GM12878 (cell line): ENCODE measurements around the gene SMG5. TPM values are rescaled to one million over a fixed set of nuclear protein-coding genes. Genes with fewer than 3 reads are reported as not detected.

ENCODE experiments used
- ATF2 ChIP-seq: IDR thresholded peaks from 2 replicates; pipeline ENCODE4 v1.6.1; 2012; ENCODE audit warnings: low read length, inconsistent platforms
- E2F8 ChIP-seq: fragments of 450-650 bp; IDR thresholded peaks from 2 replicates; pipeline ENCODE4 v1.6.1; 2018; ENCODE audit warnings: mild to moderate bottlenecking, low read depth, moderate library complexity; ENCODE audit not compliant: partially characterized antibody
- ZNF687 ChIP-seq: fragments of 450-650 bp; IDR thresholded peaks from 2 replicates; pipeline ENCODE4 v1.6.1; 2017; ENCODE audit warnings: mild to moderate bottlenecking, moderate library complexity
- polyA plus RNA-seq, 11 experiments: library from polyadenylated mRNA; depleted of rRNA in 4 of 11; unstranded in 6 of 11; stranded (reverse) in 5 of 11; fragments of >200 nt; fragmentation: Nextera tagmentation in 4 of 11; fragmentation: Illumina TruSeq in 1 of 11; extraction: Ambion mirVana in 4 of 11; extraction: Trizol in 1 of 11; gene quantifications; 1 replicate in 1 of 11; 2 replicates in 10 of 11; pipeline versions ENCODE4 v1.2.1 to v1.2.3, GENCODE V29; 2011 to 2016; ENCODE audit warnings: inconsistent platforms in 2 of 11, missing spikeins in 2 of 11, low read depth in 1 of 11
- total RNA-seq, 4 experiments: library from RNA; depleted of rRNA in 3 of 4; stranded (reverse); fragments of >200 nt in 3 of 4; fragmentation: Illumina TruSeq in 1 of 4; extraction: Trizol in 1 of 4; gene quantifications; 2 replicates each; pipeline versions ENCODE4 v1.2.1 to v1.2.3, GENCODE V29; 2013 to 2021

The SMG5 gene
- total and polyA plus RNA-seq, 10 of the 15 experiments (the other 5 are each of a cell fraction or from before 2014, with no cell fraction given) = 0.76 to 61.5 (median 48.8) TPM

- no peak for TF ChIP-seq ZNF687
- TF ChIP-seq E2F8 = no peak
- TF ChIP-seq ATF2 = no peak
Observed at GRCh38 chr1:156279837-156280236, 2.8 kb downstream of the SMG5 start (continued).
